Measurements from ENCODE around the gene ADAMTS3. TPM values are rescaled to one million over a fixed set of nuclear protein-coding genes. Genes with fewer than 3 reads are reported as not detected.

Gene ADAMTS3
- total RNA-seq, 1 donor from 2014 or later, result 0.94 TPM

GRCh38 chr4:72348701-72349100 lies 220.3 kb downstream of the ADAMTS3 start:
- no peak for DNase-seq (ENCODE audit: low spot score)

DNA sequence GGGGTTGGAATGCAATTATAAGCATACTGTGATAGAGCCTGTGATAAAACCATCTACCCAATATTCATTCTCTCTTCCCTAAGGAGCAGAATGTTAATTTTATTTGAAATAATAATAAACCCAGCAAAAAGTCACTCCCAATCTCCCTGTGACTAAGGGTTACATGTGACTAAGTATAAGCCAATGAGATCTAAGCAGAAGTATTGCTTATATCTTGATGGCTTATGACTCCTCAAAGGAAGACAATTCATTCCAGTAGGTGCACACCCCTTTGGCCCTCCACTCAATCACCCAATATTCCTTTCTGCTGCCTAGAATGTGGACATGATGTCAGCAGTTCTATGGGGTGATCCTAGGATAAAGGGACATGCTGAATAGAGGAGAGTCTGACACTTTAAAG lies 224.6 kb downstream of the ADAMTS3 start:
- no peak for DNase-seq (ENCODE audit: low spot score)

DNA sequence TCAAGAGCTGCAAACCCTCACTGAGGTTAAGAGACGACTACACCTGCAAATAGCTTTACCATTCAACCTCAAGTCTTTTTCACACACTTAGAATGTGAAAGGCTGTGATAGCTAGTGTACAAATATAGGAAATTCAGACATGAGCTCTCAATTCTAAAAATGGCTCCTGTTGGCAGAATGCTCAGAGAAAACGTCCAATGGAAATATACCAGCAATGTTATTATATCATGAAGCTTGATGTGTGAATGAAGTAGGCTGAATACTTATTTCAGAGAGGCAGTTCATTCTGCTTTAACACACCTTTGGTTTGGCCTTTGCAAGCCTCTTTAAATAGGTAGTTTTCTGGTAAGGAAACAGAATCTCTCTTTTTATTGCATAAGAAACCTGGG lies 227.6 kb downstream of the ADAMTS3 start:
- DNase-seq (ENCODE audit: low spot score), result no peak

DNA sequence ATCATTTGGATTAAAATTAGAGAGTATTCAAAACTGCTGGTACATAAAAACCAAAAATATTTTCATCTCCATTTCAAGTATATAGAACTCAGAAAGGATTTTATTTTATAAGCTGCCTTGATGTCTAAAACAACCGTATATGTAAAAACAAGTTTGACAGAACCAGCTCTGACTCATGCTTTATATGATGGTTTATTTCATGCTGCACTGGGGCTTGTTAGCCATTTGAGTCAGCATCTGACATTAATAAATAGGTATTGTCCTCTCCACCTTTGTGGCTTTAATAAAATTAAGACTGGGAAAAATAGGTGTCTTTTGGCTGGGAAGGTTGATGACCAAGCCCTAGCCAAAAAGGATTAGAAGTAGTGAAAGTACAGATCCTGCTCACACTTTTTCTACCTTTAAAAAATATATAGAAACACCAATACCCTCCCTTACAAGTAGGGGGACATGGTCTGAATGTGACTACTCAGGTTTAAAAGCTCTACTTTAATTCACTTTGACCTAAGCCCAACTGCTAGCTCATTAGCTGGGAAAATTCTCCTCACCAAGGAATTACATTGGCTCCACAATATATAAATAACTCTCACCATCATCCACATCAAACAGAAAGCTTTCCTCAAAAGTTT lies 228.1 kb downstream of the ADAMTS3 start:
- no peak for DNase-seq (ENCODE audit: low spot score)

DNA sequence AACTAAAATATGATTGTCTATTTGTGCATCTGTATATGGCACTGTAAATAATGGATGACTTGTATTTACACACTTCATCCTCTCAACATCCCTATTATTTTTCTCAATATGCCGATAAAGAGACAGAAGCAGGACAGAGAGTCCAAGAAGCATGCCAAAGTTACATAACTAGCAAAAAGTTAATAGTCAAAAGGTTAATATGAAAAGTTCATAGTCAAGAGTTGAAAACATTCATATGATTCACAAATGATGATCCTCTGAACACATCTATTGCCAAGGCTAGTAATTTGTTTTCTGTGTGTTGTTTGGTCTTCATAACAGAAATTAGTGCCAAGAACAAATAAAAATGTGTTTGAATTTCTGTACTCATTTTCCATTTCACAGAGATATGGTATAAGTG lies 231.0 kb downstream of the ADAMTS3 start:
- no peak for DNase-seq (ENCODE audit: low spot score)

GRCh38 chr4:72330381-72330780 lies 238.6 kb downstream of the ADAMTS3 start:
- no peak for DNase-seq (ENCODE audit: low spot score)

- DNase-seq (ENCODE audit: low spot score), result no peak
Observed at GRCh38 chr4:72326692-72327632, 242.1 kb downstream of the ADAMTS3 start.

- DNase-seq (ENCODE audit: low spot score), result no peak
Observed at GRCh38 chr4:72325215-72325614, 243.8 kb downstream of the ADAMTS3 start.

DNA sequence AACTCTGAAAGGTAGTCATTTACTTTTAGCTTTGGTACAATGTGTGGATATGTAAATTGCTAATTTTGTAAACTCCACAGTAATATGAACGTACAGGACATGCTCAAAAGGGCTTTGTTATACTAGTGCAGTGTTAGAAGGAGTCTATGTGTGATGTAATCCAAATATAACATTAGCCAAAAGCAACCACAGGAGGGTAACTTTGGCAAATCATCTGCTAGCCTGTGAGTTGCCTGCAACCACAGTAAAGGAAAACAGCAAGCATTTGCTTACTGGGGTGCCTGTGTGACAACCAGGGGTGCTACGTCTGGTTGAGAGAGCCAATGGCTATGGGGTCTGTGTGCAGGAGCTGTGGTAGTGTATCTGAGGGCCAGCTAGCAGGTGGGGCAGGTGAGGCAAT lies 245.8 kb downstream of the ADAMTS3 start:
- DNase-seq (ENCODE audit: low spot score), result no peak

DNA sequence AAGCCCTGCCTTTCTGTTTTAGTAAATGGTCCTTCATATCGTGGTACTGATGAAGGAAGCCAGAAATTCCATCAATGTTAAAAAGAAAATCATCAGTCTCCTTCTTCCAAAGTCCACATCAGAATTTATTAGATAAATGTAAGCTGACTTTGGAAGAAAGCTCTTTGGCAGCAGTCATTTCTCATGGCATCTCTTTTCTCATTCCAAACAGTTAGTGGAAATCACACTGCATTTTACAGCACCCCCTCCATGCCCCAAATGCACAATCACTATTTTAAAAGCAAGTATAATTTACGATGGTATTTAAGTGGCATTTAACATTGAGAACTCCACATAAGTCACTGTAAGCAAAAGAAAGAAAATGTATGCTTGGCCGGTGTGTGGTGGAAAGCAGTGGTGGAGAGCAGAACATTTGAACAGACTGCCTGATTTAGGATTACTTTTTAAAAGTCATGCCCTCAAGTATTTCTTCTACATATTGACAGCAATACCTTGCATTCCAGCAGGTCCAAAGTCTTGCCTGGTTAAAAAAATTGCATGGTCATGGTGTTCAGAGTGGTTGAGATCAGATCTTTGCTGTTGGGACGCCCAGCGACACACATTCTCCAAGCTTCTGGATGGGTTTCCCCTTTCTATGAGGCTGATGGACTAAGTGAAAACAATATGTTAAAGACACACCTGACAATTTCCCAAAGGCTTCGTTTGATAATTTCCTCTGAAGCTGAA lies 248.6 kb downstream of the ADAMTS3 start:
- DNase-seq (ENCODE audit: low spot score), result no peak

- no peak for DNase-seq (ENCODE audit: low spot score)
Observed at GRCh38 chr4:72319601-72320021, 249.4 kb downstream of the ADAMTS3 start.

GRCh38 chr4:72318421-72319170 lies 250.4 kb downstream of the ADAMTS3 start:
- no peak for DNase-seq (ENCODE audit: low spot score)

DNA sequence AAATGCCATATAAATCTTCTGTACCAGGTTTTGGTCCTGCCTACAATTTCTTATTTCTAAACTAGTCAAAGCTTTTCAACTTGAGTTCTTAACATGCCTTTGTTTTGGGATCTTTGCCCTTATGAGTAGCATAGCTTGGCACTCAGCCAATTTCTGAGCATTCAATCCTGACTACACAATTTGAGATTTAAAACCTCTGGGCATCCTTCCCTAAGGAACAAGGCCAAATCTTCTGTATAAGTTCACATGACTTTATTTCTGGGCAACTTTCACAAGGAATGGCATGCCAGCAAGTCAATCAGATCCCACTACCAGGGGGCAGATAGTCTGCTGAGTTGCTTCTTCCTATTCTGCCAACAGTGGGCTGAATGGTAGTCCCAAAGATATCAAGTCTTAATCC lies 254.2 kb downstream of the ADAMTS3 start:
- DNase-seq (ENCODE audit: low spot score), result no peak

DNA sequence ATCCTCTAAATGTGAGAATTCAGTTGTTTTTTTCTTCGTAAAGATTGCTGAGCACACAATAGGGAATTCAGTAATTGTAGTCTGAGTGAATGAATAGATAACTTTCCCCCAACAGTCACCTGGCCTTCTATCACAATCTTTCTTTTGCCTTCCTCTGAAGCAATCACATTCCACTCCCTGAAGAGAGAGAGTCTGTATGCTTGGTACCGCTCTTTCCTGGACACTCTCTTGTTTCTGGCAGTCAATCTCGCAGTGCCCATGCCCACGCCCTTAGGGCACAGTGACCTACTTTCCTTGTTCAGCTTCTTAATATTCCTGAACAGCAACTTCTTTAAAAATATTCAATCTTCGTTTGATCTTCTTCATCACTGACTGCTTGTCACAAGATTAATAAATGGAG lies 255.9 kb downstream of the ADAMTS3 start:
- DNase-seq (ENCODE audit: low spot score), result no peak

GRCh38 chr4:72312032-72312650 lies 256.9 kb downstream of the ADAMTS3 start:
- peak; percentile 66 for DNase-seq (ENCODE audit: low spot score)

- no peak for DNase-seq (ENCODE audit: low spot score)
Observed at GRCh38 chr4:72311291-72311690, 257.7 kb downstream of the ADAMTS3 start.

- no peak for DNase-seq (ENCODE audit: low spot score)
Observed at GRCh38 chr4:72305620-72306019, 263.4 kb downstream of the ADAMTS3 start.

- no peak for DNase-seq (ENCODE audit: low spot score)
Observed at GRCh38 chr4:72305080-72305479, 263.9 kb downstream of the ADAMTS3 start.

DNA sequence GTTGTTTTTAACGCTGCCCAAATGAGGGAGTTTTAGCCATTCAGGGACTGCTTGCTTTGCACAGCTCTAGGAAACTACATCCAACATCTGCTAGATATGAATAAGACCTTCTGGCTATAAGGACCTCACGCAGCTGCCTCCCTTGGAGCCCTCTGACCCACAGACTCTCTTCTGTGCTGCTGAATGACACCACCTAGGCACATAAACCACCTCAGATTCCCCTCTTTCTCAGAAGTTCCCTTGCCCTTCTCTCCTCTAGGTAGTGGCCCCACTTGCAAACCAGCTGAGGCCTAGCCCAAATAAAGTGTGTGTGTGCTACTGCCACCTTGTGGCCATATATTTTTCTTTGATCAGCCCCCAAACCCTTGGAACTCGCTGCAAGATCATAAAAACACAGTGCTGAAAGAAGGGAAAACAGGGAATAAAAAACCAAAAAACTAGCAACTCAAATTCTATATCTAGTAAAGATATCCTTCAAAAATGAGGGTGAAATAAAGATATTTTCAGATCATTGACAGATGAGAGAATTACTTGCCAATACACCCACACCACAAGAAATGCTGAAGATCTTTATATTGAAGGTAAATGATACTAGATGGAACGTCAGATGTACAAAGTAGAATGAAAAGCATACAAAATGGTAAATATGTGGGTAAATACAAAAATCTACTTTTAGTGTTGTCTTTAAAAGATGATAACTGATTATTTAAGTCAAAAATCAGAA lies 265.9 kb downstream of the ADAMTS3 start:
- DNase-seq (ENCODE audit: low spot score), result no peak

DNA sequence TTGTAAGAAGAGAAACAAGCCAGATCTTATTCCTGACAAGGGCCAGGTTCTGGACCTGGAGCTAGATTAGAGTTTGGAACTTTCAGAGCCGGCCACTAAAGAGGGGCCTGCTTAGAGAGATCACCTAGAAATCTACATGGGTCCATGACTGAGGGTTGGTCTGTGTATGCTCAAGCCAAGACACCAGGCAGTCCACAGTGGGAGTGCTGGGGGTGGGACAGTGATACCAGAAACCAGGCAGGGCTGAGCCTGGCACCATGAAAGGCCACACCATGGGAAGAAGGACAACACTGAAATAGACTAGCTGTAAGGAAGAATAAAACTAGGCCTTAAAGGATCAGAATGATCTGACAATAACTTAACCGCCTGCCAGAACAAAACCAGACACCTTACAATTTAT lies 267.3 kb downstream of the ADAMTS3 start:
- no peak for DNase-seq (ENCODE audit: low spot score)

GRCh38 chr4:72300126-72300525 lies 268.9 kb downstream of the ADAMTS3 start:
- no peak for DNase-seq (ENCODE audit: low spot score)

All from ureter (tissue), 1 donor.